DND-41 (cell line): ENCODE results near the gene MBNL2.

Experiments
- ATAC-seq: fragments of 200-7000 bp; cut with Tn5 transposase; 3 replicates; pipeline ENCODE4 v1.9.1; 2021; ENCODE audit warnings: low read depth; ENCODE audit not compliant: insufficient read depth
- DNase-seq: peaks from one replicate; pipeline ENCODE4 v3.0.0-alpha.2; 2020
- H2AFZ ChIP-seq: 2 replicates; pipeline ENCODE4 v1.6.0; 2012; ENCODE audit warnings: low read depth, low read length
- H3K27ac ChIP-seq: 2 replicates; pipeline ENCODE4 v1.5.1; 2012; ENCODE audit warnings: low read length, inconsistent platforms
- H3K27me3 ChIP-seq: fragments of 200-600 bp; sonication (generic); 2 replicates; pipeline ENCODE4 v1.6.0; 2012; ENCODE audit warnings: low read length, mild to moderate bottlenecking, inconsistent platforms; ENCODE audit not compliant: insufficient read depth, poor library complexity
- H3K36me3 ChIP-seq: 2 replicates; pipeline ENCODE4 v1.5.1; 2012; ENCODE audit warnings: low read length, inconsistent platforms; ENCODE audit not compliant: insufficient read depth
- H3K4me1 ChIP-seq: 2 replicates; pipeline ENCODE4 v1.5.1; 2012; ENCODE audit warnings: mild to moderate bottlenecking, low read length; ENCODE audit not compliant: insufficient read depth
- H3K4me2 ChIP-seq: 2 replicates; pipeline ENCODE4 v1.6.0; 2012; ENCODE audit warnings: mild to moderate bottlenecking, moderate library complexity, low read length, inconsistent platforms; ENCODE audit not compliant: insufficient read depth
- H3K4me3 ChIP-seq, 2 experiments: fragments of 200-600 bp in 1 of 2; shearing (Covaris generic) in 1 of 2; 2 replicates each; pipeline ENCODE4 v1.5.1; 2012 to 2016; ENCODE audit warnings: inconsistent platforms in 2 of 2, low read length in 2 of 2, mild to moderate bottlenecking in 2 of 2, low read depth in 1 of 2, moderate library complexity in 1 of 2
- H3K79me2 ChIP-seq: 2 replicates; pipeline ENCODE4 v1.6.0; 2012; ENCODE audit warnings: low read length, inconsistent platforms; ENCODE audit not compliant: insufficient read depth
- H3K9ac ChIP-seq: 2 replicates; pipeline ENCODE4 v1.6.0; 2012; ENCODE audit warnings: low read depth, mild to moderate bottlenecking, inconsistent platforms, low read length, moderate library complexity
- H3K9me3 ChIP-seq: 2 replicates; pipeline ENCODE4 v1.5.1; 2012; ENCODE audit warnings: low read length, moderate library complexity, mild to moderate bottlenecking, inconsistent platforms; ENCODE audit not compliant: insufficient read depth, severe bottlenecking
- H4K20me1 ChIP-seq: 2 replicates; pipeline ENCODE4 v1.6.0; 2012; ENCODE audit warnings: low read length; ENCODE audit not compliant: insufficient read depth
- EZH2 ChIP-seq: IDR thresholded peaks from 3 replicates; pipeline ENCODE4 v1.6.1; 2012; ENCODE audit warnings: borderline replicate concordance, low read depth, mild to moderate bottlenecking, moderate library complexity, low read length, inconsistent platforms; ENCODE audit not compliant: severe bottlenecking
- TF ChIP-seq, protein P1 (sequence below): IDR thresholded peaks from 2 replicates; pipeline ENCODE4 v1.5.1; 2012; ENCODE audit warnings: borderline replicate concordance, low read length, moderate library complexity, mild to moderate bottlenecking; ENCODE audit not compliant: poor library complexity, severe bottlenecking; ENCODE audit errors: extremely low read depth

The MBNL2 gene

DNA sequence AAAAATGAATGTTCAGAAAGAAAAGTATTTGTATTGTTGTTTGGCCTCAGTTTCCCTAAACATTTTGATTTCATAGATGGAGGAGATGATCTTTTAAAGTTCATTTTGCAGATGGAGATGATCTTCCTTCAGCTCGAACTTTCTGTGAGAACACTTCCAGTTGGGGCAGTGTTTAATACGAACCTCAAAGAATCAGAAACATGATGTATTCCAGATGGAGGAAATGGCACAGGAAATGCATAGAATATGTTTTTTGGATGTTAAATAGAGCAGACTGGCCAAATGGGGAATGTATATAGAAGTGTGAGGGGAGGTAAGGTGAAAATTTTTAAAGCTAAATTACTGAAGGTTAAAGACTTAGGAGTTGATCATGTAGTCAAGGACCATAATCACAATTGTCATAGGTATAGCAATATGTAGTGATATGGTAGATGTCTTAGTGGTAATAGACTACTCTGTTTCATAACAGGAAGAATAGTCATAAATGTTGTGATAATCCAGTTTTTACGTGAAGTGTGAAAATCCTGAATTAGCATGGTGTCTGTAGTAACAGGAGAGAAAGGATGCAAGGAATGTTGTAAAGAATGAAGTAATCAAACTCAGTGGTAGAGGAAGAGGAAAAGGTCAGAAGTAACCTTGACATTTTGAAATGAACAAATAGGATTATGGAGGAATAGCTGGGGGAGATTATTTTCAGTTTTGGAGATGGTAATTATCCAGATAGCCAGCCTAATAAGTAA, 216.9 kb downstream of the MBNL2 start:
- Histone ChIP-seq H3K27me3 (no peaks in the 10 kb centered on the region), H3K36me3 (peaks cover 10% of the 10 kb centered on the region), H3K9me3 (no peaks in the 10 kb centered on the region), H4K20me1 (peaks cover 8% of the 10 kb centered on the region; the same call in 1 of the 2 replicates), H3K9ac (no peak overlapping the region), H3K4me1 (peaks cover 35% of the 10 kb centered on the region), H3K27ac (no peak overlapping the region), H2AFZ (no peak overlapping the region), H3K4me2 (peak overlapping the region; percentile 24; the same call in 1 of the 2 replicates), H3K4me3 (no peak overlapping the region), H3K79me2 (peaks cover 67% of the 10 kb centered on the region)
- DNase-seq, result no peak
- ATAC-seq, result no peak
- TF ChIP-seq, protein P1, sequence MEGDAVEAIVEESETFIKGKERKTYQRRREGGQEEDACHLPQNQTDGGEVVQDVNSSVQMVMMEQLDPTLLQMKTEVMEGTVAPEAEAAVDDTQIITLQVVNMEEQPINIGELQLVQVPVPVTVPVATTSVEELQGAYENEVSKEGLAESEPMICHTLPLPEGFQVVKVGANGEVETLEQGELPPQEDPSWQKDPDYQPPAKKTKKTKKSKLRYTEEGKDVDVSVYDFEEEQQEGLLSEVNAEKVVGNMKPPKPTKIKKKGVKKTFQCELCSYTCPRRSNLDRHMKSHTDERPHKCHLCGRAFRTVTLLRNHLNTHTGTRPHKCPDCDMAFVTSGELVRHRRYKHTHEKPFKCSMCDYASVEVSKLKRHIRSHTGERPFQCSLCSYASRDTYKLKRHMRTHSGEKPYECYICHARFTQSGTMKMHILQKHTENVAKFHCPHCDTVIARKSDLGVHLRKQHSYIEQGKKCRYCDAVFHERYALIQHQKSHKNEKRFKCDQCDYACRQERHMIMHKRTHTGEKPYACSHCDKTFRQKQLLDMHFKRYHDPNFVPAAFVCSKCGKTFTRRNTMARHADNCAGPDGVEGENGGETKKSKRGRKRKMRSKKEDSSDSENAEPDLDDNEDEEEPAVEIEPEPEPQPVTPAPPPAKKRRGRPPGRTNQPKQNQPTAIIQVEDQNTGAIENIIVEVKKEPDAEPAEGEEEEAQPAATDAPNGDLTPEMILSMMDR, result no peak
- TF ChIP-seq EZH2, result no peak

DNA sequence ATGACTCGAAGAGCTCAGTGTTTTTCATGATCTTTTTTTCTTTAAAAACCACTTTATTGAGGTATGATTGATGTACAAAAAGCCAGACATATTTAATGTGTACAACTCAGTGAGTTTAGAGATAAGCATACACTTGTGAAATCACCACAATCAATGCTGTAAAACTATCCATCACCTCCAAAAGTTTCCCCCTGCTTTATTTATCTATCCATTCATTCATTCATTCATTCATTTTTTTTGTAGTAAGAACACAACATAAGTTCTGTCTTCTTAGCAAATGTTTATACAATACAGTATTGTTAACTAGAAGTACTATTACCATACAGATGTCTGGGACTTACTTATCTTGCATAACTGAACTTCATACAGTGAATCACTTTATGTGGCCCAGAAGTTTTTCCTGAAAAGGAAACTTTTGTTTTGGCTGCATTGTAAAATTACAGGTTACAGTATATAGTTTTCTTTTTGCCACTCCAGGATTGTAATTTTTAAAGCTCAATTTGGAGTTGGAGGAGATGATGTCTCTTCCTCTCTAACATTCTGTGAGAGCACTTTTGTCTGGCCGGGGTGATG, 218.6 kb downstream of the MBNL2 start:
- Histone ChIP-seq H3K4me3 (no peak overlapping the region), H3K9ac (no peak overlapping the region), H3K4me1 (peaks cover 30% of the 10 kb centered on the region), H3K27me3 (no peaks in the 10 kb centered on the region), H2AFZ (no peak overlapping the region), H3K4me2 (no peak overlapping the region), H3K9me3 (no peaks in the 10 kb centered on the region), H3K36me3 (peaks cover 13% of the 10 kb centered on the region), H4K20me1 (peaks cover 6% of the 10 kb centered on the region; the same call in 1 of the 2 replicates), H3K27ac (no peak overlapping the region), H3K79me2 (peaks cover 53% of the 10 kb centered on the region)
- ATAC-seq, result no peak
- TF ChIP-seq EZH2, result no peak
- TF ChIP-seq, protein P1, result no peak
- DNase-seq, result no peak

DNA sequence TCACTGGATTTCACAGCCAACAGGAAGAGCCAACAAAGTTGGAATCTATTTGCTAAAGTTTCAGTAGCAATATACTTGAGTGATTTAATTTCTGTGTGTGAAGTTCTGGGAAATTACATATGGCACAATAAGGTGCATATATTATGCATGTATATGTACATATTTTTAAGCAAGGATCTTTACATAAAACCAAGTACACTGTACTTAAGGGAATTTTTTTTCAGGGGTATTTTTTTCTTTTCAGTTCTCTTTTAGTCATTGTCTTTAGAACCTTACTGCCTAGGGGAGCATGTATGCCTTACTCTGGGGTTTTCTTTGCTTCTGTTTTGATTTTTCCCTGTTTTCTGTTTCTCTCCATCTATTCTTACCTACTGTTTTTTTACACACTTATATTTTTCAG, 219.2 kb downstream of the MBNL2 start:
- Histone ChIP-seq H3K9ac (no peak overlapping the region), H4K20me1 (0 out of 2 replicates have a peak, but pooled peaks cover 4% of the 10 kb centered on the region), H2AFZ (no peak overlapping the region), H3K4me3 (no peak overlapping the region), H3K27me3 (no peaks in the 10 kb centered on the region), H3K27ac (no peak overlapping the region), H3K79me2 (peaks cover 48% of the 10 kb centered on the region), H3K9me3 (no peaks in the 10 kb centered on the region), H3K4me1 (peaks cover 23% of the 10 kb centered on the region), H3K36me3 (peaks cover 15% of the 10 kb centered on the region), H3K4me2 (no peak overlapping the region)
- TF ChIP-seq, protein P1, result no peak
- TF ChIP-seq EZH2, result no peak
- ATAC-seq (no peak), DNase-seq (no peak)
